PC-3 (cell line): ENCODE results near the gene MKRN3.

Source experiments
- CTCF ChIP-seq: fragments of 300-600 bp; sonication (generic); conservative IDR thresholded peaks from 2 replicates; pipeline ENCODE4 v1.5.1; 2017; ENCODE audit warnings: antibody characterized with exemption, low read depth, mild to moderate bottlenecking, low read length
- EZH2 ChIP-seq: fragments of 300-600 bp; sonication (generic); IDR thresholded peaks from one replicate; pipeline ENCODE4 v1.6.1; 2017; ENCODE audit warnings: antibody characterized with exemption, mild to moderate bottlenecking, low read length; ENCODE audit not compliant: unreplicated experiment
- EZH2phosphoT487 ChIP-seq: fragments of 300-600 bp; sonication (generic); IDR thresholded peaks from 2 replicates; pipeline ENCODE4 v1.6.1; 2018; ENCODE audit warnings: mild to moderate bottlenecking, antibody characterized with exemption, low read length, borderline replicate concordance

GRCh38 chr15:23576061-23576460, 10.6 kb downstream of the MKRN3 start:
- no peak for TF ChIP-seq CTCF
- TF ChIP-seq EZH2, result no peak
- no peak for TF ChIP-seq EZH2phosphoT487
